Muscle layer of duodenum (tissue), 2 donors: ENCODE data around the gene TUBGCP2.

Experiments used
- H3K27ac ChIP-seq: one replicate; pipeline ENCODE4 v1.7.0; 2013; ENCODE audit warnings: mild to moderate bottlenecking, low read length
- H3K27me3 ChIP-seq: one replicate; pipeline ENCODE4 v1.7.0; 2013; ENCODE audit warnings: low read depth, mild to moderate bottlenecking, control low read depth, low read length
- H3K36me3 ChIP-seq, 2 donors: one replicate each; pipeline ENCODE4 v1.7.0; 2013; ENCODE audit warnings: low read length in 2 of 2, control low read depth in 1 of 2, mild to moderate bottlenecking in 1 of 2; ENCODE audit not compliant: insufficient read depth in 2 of 2, control insufficient read depth in 1 of 2
- H3K4me1 ChIP-seq, 2 donors: one replicate each; pipeline ENCODE4 v1.7.0; 2013; ENCODE audit warnings: low read length in 2 of 2, mild to moderate bottlenecking in 2 of 2, control low read depth in 1 of 2, moderate library complexity in 1 of 2; ENCODE audit not compliant: insufficient read depth in 2 of 2, control insufficient read depth in 1 of 2
- H3K4me3 ChIP-seq, 2 donors: one replicate each; pipeline ENCODE4 v1.7.0; 2013; ENCODE audit warnings: low read length in 2 of 2, low read depth in 1 of 2, mild to moderate bottlenecking in 1 of 2
- H3K9me3 ChIP-seq, 2 donors: one replicate each; pipeline ENCODE4 v1.7.0; 2013; ENCODE audit warnings: low read length in 2 of 2, control low read depth in 1 of 2, mild to moderate bottlenecking in 1 of 2; ENCODE audit not compliant: control insufficient read depth in 1 of 2
- donor health status: healthy.

Gene TUBGCP2

GRCh38 chr10:133258818-133259601, 49.7 kb downstream of the TUBGCP2 start:
- H3K9me3 ChIP-seq = no peaks in the 10 kb centered on the region
- peaks cover 4 to 31% of the 10 kb centered on the region in 2 donors for H3K4me1 ChIP-seq
- no peak overlapping the region for H3K27ac ChIP-seq
- H3K27me3 ChIP-seq = no peaks in the 10 kb centered on the region
- no peak overlapping the region for H3K4me3 ChIP-seq
- no peaks in the 10 kb centered on the region for H3K36me3 ChIP-seq

- Histone ChIP-seq H3K27ac (no peak overlapping the region), H3K27me3 (no peaks in the 10 kb centered on the region), H3K36me3 (no peaks in the 10 kb centered on the region), H3K4me1 (peaks cover 4 to 31% of the 10 kb centered on the region in 2 donors), H3K4me3 (no peak overlapping the region), H3K9me3 (no peaks in the 10 kb centered on the region)
These were observed 50.4 kb downstream of the TUBGCP2 start for GRCh38 chr10:133258066-133258817.

- no peak overlapping the region for H3K27ac ChIP-seq
- H3K36me3 ChIP-seq = no peaks in the 10 kb centered on the region
- H3K27me3 ChIP-seq = no peaks in the 10 kb centered on the region
- no peak overlapping the region for H3K4me3 ChIP-seq
- H3K4me1 ChIP-seq = peaks cover 4 to 30% of the 10 kb centered on the region in 2 donors
- H3K9me3 ChIP-seq = no peaks in the 10 kb centered on the region
These were observed 51.1 kb downstream of the TUBGCP2 start for GRCh38 chr10:133257489-133258065.

DNA sequence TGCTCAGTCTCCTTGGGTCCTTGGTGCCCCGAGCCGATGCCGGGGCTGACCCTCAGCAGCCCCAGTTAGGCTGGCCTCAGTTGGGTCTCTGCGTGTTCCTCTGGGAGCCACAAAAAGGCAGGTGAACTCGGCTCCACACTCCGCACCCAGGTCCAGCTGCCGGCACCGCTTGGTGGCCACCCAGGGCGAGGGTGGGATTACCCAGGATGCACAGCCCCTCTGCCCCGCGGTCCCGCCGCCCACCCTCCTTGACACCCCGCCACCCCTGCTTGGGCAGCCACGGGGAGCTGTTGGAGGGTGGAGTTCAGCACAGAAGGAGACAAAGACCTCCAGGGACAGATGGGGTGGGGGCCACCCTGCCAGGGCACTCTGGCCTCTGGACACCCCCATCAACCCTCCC, 53.3 kb downstream of the TUBGCP2 start:
- Histone ChIP-seq H3K27me3 (no peaks in the 10 kb centered on the region), H3K4me3 (no peak overlapping the region), H3K36me3 (no peaks in the 10 kb centered on the region), H3K4me1 (peaks cover 4 to 16% of the 10 kb centered on the region in 2 donors), H3K9me3 (no peaks in the 10 kb centered on the region), H3K27ac (no peak overlapping the region)

DNA sequence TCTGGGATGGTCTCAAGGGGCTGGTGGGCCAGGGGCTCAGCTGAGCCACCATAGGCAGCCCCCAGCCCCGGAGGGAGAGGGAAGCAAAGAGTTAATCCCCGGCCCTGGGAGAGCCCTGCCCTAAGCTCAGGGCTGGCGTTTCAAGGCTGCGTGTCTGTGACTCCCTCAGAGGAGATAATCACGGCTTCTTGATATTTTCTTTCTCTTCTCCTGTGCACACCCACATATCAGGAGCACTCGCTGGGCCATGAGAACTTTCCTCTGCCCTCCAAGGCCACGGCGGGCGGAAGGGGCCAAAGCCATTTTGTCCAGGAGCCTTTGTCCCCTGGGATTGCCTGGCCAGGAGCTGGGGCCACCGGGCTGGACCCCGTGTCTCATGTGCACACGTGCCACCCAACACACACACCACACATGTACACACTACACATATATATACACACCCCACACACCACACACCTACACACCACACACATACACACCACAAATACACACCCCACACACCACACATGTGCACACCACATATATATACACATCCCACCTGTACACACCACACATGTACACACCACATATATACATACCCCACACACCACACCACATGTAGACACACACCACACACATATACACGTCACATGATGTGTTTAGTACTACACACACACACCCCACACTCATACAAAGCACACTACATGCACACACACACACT, 54.1 kb downstream of the TUBGCP2 start:
- H3K27me3 ChIP-seq = no peaks in the 10 kb centered on the region
- no peaks in the 10 kb centered on the region for H3K36me3 ChIP-seq
- H3K9me3 ChIP-seq = no peaks in the 10 kb centered on the region
- H3K27ac ChIP-seq = no peak overlapping the region
- peaks cover 4 to 10% of the 10 kb centered on the region in 2 donors for H3K4me1 ChIP-seq
- no peak overlapping the region for H3K4me3 ChIP-seq

- peaks cover 0 to 7% of the 10 kb centered on the region in 2 donors for H3K4me1 ChIP-seq
- no peak overlapping the region for H3K27ac ChIP-seq
- H3K27me3 ChIP-seq = no peaks in the 10 kb centered on the region
- H3K36me3 ChIP-seq = no peaks in the 10 kb centered on the region
- H3K9me3 ChIP-seq = no peaks in the 10 kb centered on the region
- H3K4me3 ChIP-seq = no peak overlapping the region
These were observed 55.2 kb downstream of the TUBGCP2 start for GRCh38 chr10:133253361-133253955.

- Histone ChIP-seq H3K4me3 (no peak overlapping the region), H3K4me1 (no peaks in the 10 kb centered on the region), H3K27ac (no peak overlapping the region), H3K36me3 (no peaks in the 10 kb centered on the region), H3K27me3 (peaks cover 1% of the 10 kb centered on the region), H3K9me3 (no peaks in the 10 kb centered on the region)
These were observed 56.5 kb downstream of the TUBGCP2 start for GRCh38 chr10:133252223-133252552.

GRCh38 chr10:133251388-133252222, 57.1 kb downstream of the TUBGCP2 start:
- no peak overlapping the region for H3K27ac ChIP-seq
- no peak overlapping the region for H3K4me3 ChIP-seq
- peaks cover 4% of the 10 kb centered on the region for H3K27me3 ChIP-seq
- no peaks in the 10 kb centered on the region for H3K36me3 ChIP-seq
- no peaks in the 10 kb centered on the region for H3K9me3 ChIP-seq
- H3K4me1 ChIP-seq = no peaks in the 10 kb centered on the region

- no peaks in the 10 kb centered on the region for H3K9me3 ChIP-seq
- no peaks in the 10 kb centered on the region for H3K36me3 ChIP-seq
- no peaks in the 10 kb centered on the region for H3K4me1 ChIP-seq
- H3K27me3 ChIP-seq = peaks cover 12% of the 10 kb centered on the region
- H3K4me3 ChIP-seq = no peak overlapping the region
- H3K27ac ChIP-seq = no peak overlapping the region
These were observed 58.5 kb downstream of the TUBGCP2 start for GRCh38 chr10:133249975-133250754.
